SU-DHL-6 (cell line): ENCODE results near the gene KCNQ1OT1.

Source experiments
- EZH2phosphoT487 ChIP-seq: fragments of 200-600 bp; sonication (generic), shearing (Covaris generic); conservative IDR thresholded peaks from 2 replicates; pipeline ENCODE4 v1.6.1; 2018; ENCODE audit warnings: mild to moderate bottlenecking, antibody characterized with exemption, low read length, moderate library complexity, mixed read lengths
- TF ChIP-seq, protein P1 (sequence below): fragments of 200-600 bp; sonication (generic); IDR thresholded peaks from one replicate; pipeline ENCODE4 v1.5.1; 2017; ENCODE audit warnings: antibody characterized with exemption, mild to moderate bottlenecking, low read length, moderate library complexity; ENCODE audit not compliant: insufficient read depth, poor library complexity, severe bottlenecking

DNA sequence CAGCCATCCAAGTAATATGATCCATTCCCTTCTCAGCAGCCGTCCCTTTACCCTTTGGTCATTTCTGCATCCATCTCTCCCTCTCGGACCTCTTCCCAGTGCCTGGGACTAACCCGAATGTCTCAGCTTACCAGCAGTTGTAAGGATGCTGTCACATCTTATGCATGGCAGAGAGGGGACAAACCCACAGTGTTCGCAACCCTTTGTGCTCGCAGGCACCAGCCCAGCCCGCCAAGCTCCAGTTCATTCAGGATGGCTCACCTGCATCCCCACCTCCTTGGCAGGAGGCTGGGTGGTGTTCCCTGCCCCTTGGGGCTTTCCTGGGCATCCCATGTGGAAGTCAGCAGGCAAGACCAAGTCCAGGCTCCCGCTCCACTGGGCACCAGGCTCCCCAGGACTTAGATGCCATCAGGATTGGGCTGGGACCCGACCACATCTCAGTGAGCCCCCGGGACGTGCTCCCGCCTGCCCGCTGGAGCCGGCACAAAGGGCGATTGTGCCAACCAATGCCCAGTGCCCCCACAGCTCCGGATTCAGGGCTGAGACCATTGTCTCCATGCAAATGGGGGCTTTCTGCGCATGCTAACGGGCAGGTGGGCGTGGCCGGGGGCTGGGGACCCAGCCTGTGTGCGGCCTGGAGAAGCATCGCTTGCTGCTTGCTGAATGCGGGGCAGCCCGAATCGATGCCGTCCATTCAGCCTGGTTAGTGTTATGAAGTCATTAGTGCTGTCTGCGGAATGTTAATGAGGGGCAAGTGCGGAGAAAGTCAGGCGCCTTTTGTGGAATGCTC is 108.6 kb downstream of the KCNQ1OT1 start:
- TF ChIP-seq, protein P1, sequence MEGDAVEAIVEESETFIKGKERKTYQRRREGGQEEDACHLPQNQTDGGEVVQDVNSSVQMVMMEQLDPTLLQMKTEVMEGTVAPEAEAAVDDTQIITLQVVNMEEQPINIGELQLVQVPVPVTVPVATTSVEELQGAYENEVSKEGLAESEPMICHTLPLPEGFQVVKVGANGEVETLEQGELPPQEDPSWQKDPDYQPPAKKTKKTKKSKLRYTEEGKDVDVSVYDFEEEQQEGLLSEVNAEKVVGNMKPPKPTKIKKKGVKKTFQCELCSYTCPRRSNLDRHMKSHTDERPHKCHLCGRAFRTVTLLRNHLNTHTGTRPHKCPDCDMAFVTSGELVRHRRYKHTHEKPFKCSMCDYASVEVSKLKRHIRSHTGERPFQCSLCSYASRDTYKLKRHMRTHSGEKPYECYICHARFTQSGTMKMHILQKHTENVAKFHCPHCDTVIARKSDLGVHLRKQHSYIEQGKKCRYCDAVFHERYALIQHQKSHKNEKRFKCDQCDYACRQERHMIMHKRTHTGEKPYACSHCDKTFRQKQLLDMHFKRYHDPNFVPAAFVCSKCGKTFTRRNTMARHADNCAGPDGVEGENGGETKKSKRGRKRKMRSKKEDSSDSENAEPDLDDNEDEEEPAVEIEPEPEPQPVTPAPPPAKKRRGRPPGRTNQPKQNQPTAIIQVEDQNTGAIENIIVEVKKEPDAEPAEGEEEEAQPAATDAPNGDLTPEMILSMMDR: no peak
- no peak for TF ChIP-seq EZH2phosphoT487
